ENCODE data around the gene S100A7A. TPM values are rescaled to one million over a fixed set of nuclear protein-coding genes. Genes with fewer than 3 reads are reported as not detected.

The S100A7A gene
- polyA plus RNA-seq, 1 donor from 2014 or later, result not detected

DNA sequence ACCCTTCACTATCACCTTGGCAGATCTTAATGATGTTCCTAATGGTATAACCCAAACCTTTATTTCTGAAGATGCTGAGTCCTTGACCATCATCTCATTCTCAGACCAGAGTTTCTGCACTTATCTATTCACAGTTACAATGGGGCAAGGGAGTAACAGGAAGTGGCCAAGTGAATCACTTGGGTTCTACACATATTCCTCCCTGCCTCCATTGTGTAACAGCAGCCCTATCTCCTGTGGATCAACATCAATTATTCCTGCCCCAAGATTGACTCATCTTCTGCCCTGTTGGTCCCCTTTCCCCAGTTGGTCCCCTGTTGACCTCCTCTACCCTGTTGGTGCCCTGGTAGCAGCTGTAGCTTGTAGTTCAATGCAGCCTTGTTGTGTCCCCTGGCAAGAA lies 54.4 kb downstream of the S100A7A start:
- H2AFZ ChIP-seq (ENCODE audit: low read depth, low read length), result no peak overlapping the region
- H3K9me3 ChIP-seq (ENCODE audit: low read length), result no peaks in the 10 kb centered on the region
- no peaks in the 10 kb centered on the region for H3K9me2 ChIP-seq (ENCODE audit: insufficient read depth, low read length)
- H3K27ac ChIP-seq (ENCODE audit: low read length), result no peak overlapping the region
- no peaks in the 10 kb centered on the region for H3F3A ChIP-seq (ENCODE audit: insufficient read depth, low read length, poor library complexity, severe bottlenecking)
- H3K27me3 ChIP-seq (ENCODE audit: insufficient read depth, low read depth, low read length), result no peaks in the 10 kb centered on the region
- no peak overlapping the region for H3K4me2 ChIP-seq (ENCODE audit: low read length)
- H3K4me3 ChIP-seq (ENCODE audit: low read length), result no peak overlapping the region
- H3K79me2 ChIP-seq (replicated peaks; ENCODE audit: insufficient read depth, low read length), result no peaks in the 10 kb centered on the region
- no peak overlapping the region for H3K9ac ChIP-seq (ENCODE audit: low read length)
- no peak for TF ChIP-seq POLR2AphosphoS5 (IDR thresholded peaks at IDR 0.05)
- TF ChIP-seq SMC3 (conservative IDR thresholded peaks at IDR 0.05; ENCODE audit: poor library complexity), result no peak
- TF ChIP-seq EP300 (conservative IDR thresholded peaks at IDR 0.05; ENCODE audit: poor library complexity, severe bottlenecking), result no peak
- no peak for TF ChIP-seq RAD21 (conservative IDR thresholded peaks at IDR 0.05)
- TF ChIP-seq MXI1 (conservative IDR thresholded peaks at IDR 0.05; ENCODE audit: poor library complexity, severe bottlenecking), result no peak
- no peak for TF ChIP-seq EZH2 (IDR thresholded peaks at IDR 0.05; ENCODE audit: borderline replicate concordance, insufficient read depth, low read length, poor library complexity, severe bottlenecking)
- TF ChIP-seq TAF1 (IDR thresholded peaks at IDR 0.05; ENCODE audit: low read depth), result no peak
- TF ChIP-seq REST (IDR thresholded peaks at IDR 0.05; ENCODE audit: borderline replicate concordance), result no peak
- TF ChIP-seq, protein P1, sequence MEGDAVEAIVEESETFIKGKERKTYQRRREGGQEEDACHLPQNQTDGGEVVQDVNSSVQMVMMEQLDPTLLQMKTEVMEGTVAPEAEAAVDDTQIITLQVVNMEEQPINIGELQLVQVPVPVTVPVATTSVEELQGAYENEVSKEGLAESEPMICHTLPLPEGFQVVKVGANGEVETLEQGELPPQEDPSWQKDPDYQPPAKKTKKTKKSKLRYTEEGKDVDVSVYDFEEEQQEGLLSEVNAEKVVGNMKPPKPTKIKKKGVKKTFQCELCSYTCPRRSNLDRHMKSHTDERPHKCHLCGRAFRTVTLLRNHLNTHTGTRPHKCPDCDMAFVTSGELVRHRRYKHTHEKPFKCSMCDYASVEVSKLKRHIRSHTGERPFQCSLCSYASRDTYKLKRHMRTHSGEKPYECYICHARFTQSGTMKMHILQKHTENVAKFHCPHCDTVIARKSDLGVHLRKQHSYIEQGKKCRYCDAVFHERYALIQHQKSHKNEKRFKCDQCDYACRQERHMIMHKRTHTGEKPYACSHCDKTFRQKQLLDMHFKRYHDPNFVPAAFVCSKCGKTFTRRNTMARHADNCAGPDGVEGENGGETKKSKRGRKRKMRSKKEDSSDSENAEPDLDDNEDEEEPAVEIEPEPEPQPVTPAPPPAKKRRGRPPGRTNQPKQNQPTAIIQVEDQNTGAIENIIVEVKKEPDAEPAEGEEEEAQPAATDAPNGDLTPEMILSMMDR (IDR thresholded peaks at IDR 0.05; ENCODE audit: poor library complexity, severe bottlenecking), result no peak
- no peaks in the 10 kb centered on the region for H3K36me3 ChIP-seq (ENCODE audit: insufficient read depth, low read length)
- H4K20me1 ChIP-seq (ENCODE audit: insufficient read depth), result no peaks in the 10 kb centered on the region

Small RNAs within 50 kb of the gene (small RNA-seq; reads per million reads assigned to genes)
- 0 reads per million in 3 experiments for gene S100A15A

Other genes with a start within 250 kb of the S100A7A start
- not detected in 2 replicates for gene LELP1, start 213.1 kb upstream of the S100A7A start, polyA plus RNA-seq
- not detected in 2 replicates for gene PRR9, start 198.9 kb upstream of the S100A7A start, polyA plus RNA-seq
- 0.42 and 1.3 TPM in 2 replicates for gene LORICRIN, start 156.8 kb upstream of the S100A7A start, polyA plus RNA-seq
- not detected in 2 replicates for gene PGLYRP3, start 103.6 kb upstream of the S100A7A start, polyA plus RNA-seq
- not detected in 2 replicates for gene PGLYRP4, start 67.7 kb upstream of the S100A7A start, polyA plus RNA-seq
- gene S100A9, start 58.7 kb upstream of the S100A7A start, polyA plus RNA-seq, result not detected in 2 replicates
- gene S100A12, start 40.9 kb upstream of the S100A7A start, polyA plus RNA-seq, result not detected in 2 replicates
- not detected in 2 replicates for gene S100A8, start 25.4 kb upstream of the S100A7A start, polyA plus RNA-seq
- gene S100A7, start 44.1 kb downstream of the S100A7A start, polyA plus RNA-seq, result not detected in 2 replicates
- not detected in 2 replicates for gene S100A6, start 119.5 kb downstream of the S100A7A start, polyA plus RNA-seq
- gene S100A5, start 124.4 kb downstream of the S100A7A start, polyA plus RNA-seq, result not detected in 2 replicates
- gene S100A4, start 129.3 kb downstream of the S100A7A start, polyA plus RNA-seq, result not detected in 2 replicates
- not detected in 2 replicates for gene S100A3, start 132.7 kb downstream of the S100A7A start, polyA plus RNA-seq
- gene S100A2, start 149.3 kb downstream of the S100A7A start, polyA plus RNA-seq, result not detected in 2 replicates
- gene S100A16, start 196.6 kb downstream of the S100A7A start, polyA plus RNA-seq, result not detected in 2 replicates
- not detected in 2 replicates for gene S100A14, start 199.8 kb downstream of the S100A7A start, polyA plus RNA-seq
- gene S100A13, start 211.0 kb downstream of the S100A7A start, polyA plus RNA-seq, result 2.0 and 2.1 TPM in 2 replicates
- not detected in 2 replicates for gene S100A1, start 211.9 kb downstream of the S100A7A start, polyA plus RNA-seq
- gene CHTOP, start 217.5 kb downstream of the S100A7A start, polyA plus RNA-seq, result 159 and 168 TPM in 2 replicates
- gene SNAPIN, start 242.2 kb downstream of the S100A7A start, polyA plus RNA-seq, result 86.2 and 100.0 TPM in 2 replicates